Left ventricle myocardium inferior (tissue), 1 donor: ENCODE data around the gene MAGI2. TPM values are rescaled to one million over a fixed set of nuclear protein-coding genes. Genes with fewer than 3 reads are reported as not detected.

Experiments used
- DNase-seq: peaks from one replicate; pipeline ENCODE4 v3.0.0-alpha.2; 2020
- H3K27ac ChIP-seq: fragments of 200-600 bp; replicated peaks from 2 replicates; pipeline ENCODE4 v1.8.0; 2021
- H3K27me3 ChIP-seq: fragments of 200-600 bp; 2 replicates; pipeline ENCODE4 v1.8.0; 2021; ENCODE audit warnings: low read depth
- H3K36me3 ChIP-seq: fragments of 200-600 bp; 2 replicates; pipeline ENCODE4 v1.8.0; 2021
- H3K4me1 ChIP-seq: fragments of 200-600 bp; 2 replicates; pipeline ENCODE4 v1.8.0; 2021
- H3K4me3 ChIP-seq: fragments of 200-600 bp; 2 replicates; pipeline ENCODE4 v1.8.0; 2021; ENCODE audit warnings: mild to moderate bottlenecking, moderate library complexity
- H3K9me3 ChIP-seq: fragments of 200-600 bp; replicated peaks from 2 replicates; pipeline ENCODE4 v1.8.0; 2021
- CTCF ChIP-seq: fragments of 200-600 bp; IDR thresholded peaks from 2 replicates; pipeline ENCODE4 v1.8.0; 2021; ENCODE audit warnings: antibody characterized with exemption, mild to moderate bottlenecking, borderline replicate concordance
- intact Hi-C: fragments of 100-400 bp; cut with micrococcal nuclease; formaldehyde crosslinking; loops from one replicate; pipeline ENCODE4 v1.11.0; 2022
- total RNA-seq: library from RNA; stranded (reverse); fragmentation: NEBNext Ultra II Directional; extraction: Animal tissue kit (Norgen Biotek cat#: 25700); gene quantifications from one replicate; pipeline ENCODE4 v1.2.1, GENCODE V29; 2021
- donor health status: DM: no; HTN: yes; CAD: no; lungs with severe emphysema.

Gene MAGI2
- total RNA-seq, 1 donor from 2014 or later = 4.5 TPM

- no peak overlapping the region for H3K27ac ChIP-seq
- no peak for TF ChIP-seq CTCF
- peaks cover 15% of the 10 kb centered on the region for H3K4me1 ChIP-seq
- no peaks in the 10 kb centered on the region for H3K36me3 ChIP-seq
- no peak for DNase-seq
- no peak overlapping the region for H3K4me3 ChIP-seq
- intact Hi-C loops = no loop called here
- no peaks in the 10 kb centered on the region for H3K9me3 ChIP-seq
- no peaks in the 10 kb centered on the region for H3K27me3 ChIP-seq
Observed at GRCh38 chr7:78345293-78345911, 1108.1 kb downstream of the MAGI2 start.

GRCh38 chr7:78334426-78334825 is 1119.0 kb downstream of the MAGI2 start:
- no peak for TF ChIP-seq CTCF
- Histone ChIP-seq H3K4me3 (no peak overlapping the region), H3K9me3 (no peaks in the 10 kb centered on the region), H3K36me3 (no peaks in the 10 kb centered on the region), H3K4me1 (peaks cover 3% of the 10 kb centered on the region), H3K27me3 (no peaks in the 10 kb centered on the region), H3K27ac (no peak overlapping the region)
- intact Hi-C loops = no loop called here
- DNase-seq = no peak

- no peak overlapping the region for H3K4me3 ChIP-seq
- no peaks in the 10 kb centered on the region for H3K9me3 ChIP-seq
- intact Hi-C loops = no loop called here
- no peak overlapping the region for H3K27ac ChIP-seq
- TF ChIP-seq CTCF = no peak
- H3K36me3 ChIP-seq = no peaks in the 10 kb centered on the region
- H3K4me1 ChIP-seq = peaks cover 3% of the 10 kb centered on the region
- no peak for DNase-seq
- H3K27me3 ChIP-seq = no peaks in the 10 kb centered on the region
Observed at GRCh38 chr7:78333530-78334425, 1119.7 kb downstream of the MAGI2 start.

- intact Hi-C loops = no loop called here
- no peaks in the 10 kb centered on the region for H3K27me3 ChIP-seq
- no peak overlapping the region for H3K4me3 ChIP-seq
- H3K4me1 ChIP-seq = peaks cover 14% of the 10 kb centered on the region
- no peak for TF ChIP-seq CTCF
- no peaks in the 10 kb centered on the region for H3K36me3 ChIP-seq
- no peak for DNase-seq
- no peaks in the 10 kb centered on the region for H3K9me3 ChIP-seq
- no peak overlapping the region for H3K27ac ChIP-seq
Observed at GRCh38 chr7:78329001-78329655, 1124.3 kb downstream of the MAGI2 start.

GRCh38 chr7:78327718-78328117 is 1125.7 kb downstream of the MAGI2 start:
- Histone ChIP-seq H3K36me3 (no peaks in the 10 kb centered on the region), H3K4me1 (peaks cover 14% of the 10 kb centered on the region)
- intact Hi-C loops = no loop called here

More at GRCh38 chr7:78327718-78328117, 1125.7 kb downstream of the MAGI2 start:
- H3K27me3 ChIP-seq = no peaks in the 10 kb centered on the region
- TF ChIP-seq CTCF = no peak
- no peaks in the 10 kb centered on the region for H3K9me3 ChIP-seq
- no peak overlapping the region for H3K27ac ChIP-seq
- DNase-seq = no peak
- H3K4me3 ChIP-seq = no peak overlapping the region
